HepG2 (cell line): ENCODE data around the gene RNH1. TPM values are rescaled to one million over a fixed set of nuclear protein-coding genes. Genes with fewer than 3 reads are reported as not detected.

Source experiments
- AKAP8 ChIP-seq: sonication (generic); formaldehyde crosslinking; IDR thresholded peaks from 2 replicates; pipeline ENCODE4 v1.5.1; 2020; ENCODE audit warnings: mild to moderate bottlenecking, missing genetic modification reagents
- ASH2L ChIP-seq: fragments of 300-600, 200-600 bp; sonication (generic); IDR thresholded peaks from 2 replicates; pipeline ENCODE4 v1.7.0; 2017; ENCODE audit warnings: low read depth, mild to moderate bottlenecking, moderate library complexity, mixed read lengths, low read length; ENCODE audit not compliant: insufficient read length
- ELF4 ChIP-seq: sonication (generic); formaldehyde crosslinking; IDR thresholded peaks from 2 replicates; pipeline ENCODE4 v1.5.0; 2020; ENCODE audit warnings: missing genetic modification reagents, mild to moderate bottlenecking, moderate library complexity, borderline replicate concordance
- GABPB1 ChIP-seq: IDR thresholded peaks from 2 replicates; pipeline ENCODE4 v1.6.1; 2016; ENCODE audit warnings: mild to moderate bottlenecking, missing genetic modification reagents, moderate library complexity, missing compliant biosample characterization
- HNRNPK ChIP-seq: fragments of 200-400 bp; formaldehyde crosslinking; IDR thresholded peaks from 2 replicates; pipeline ENCODE4 v1.6.1; 2018; ENCODE audit warnings: low read length, low read depth, moderate library complexity, mild to moderate bottlenecking; ENCODE audit not compliant: poor library complexity, severe bottlenecking
- MBNL3 ChIP-seq: fragments of 250-450 bp; sonication (Bioruptor Pico); conservative IDR thresholded peaks from 2 replicates; pipeline ENCODE4 v1.8.0; 2022; ENCODE audit warnings: mild to moderate bottlenecking, inconsistent platforms
- NFE2L2 ChIP-seq: fragments of 150-350 bp; IDR thresholded peaks from 2 replicates; pipeline ENCODE4 v1.6.1; 2014; ENCODE audit warnings: low read length
- POLR2A ChIP-seq, 2 experiments: IDR thresholded peaks; 2 replicates each; pipeline ENCODE4 v1.6.1; 2011; ENCODE audit warnings: low read depth in 2 of 2, low read length in 2 of 2, mild to moderate bottlenecking in 1 of 2, moderate library complexity in 1 of 2; ENCODE audit not compliant: insufficient read depth in 1 of 2
- RBAK ChIP-seq: sonication (generic); formaldehyde crosslinking; IDR thresholded peaks from 2 replicates; pipeline ENCODE4 v1.5.1; 2020; ENCODE audit warnings: mild to moderate bottlenecking, missing genetic modification reagents
- RNF2 ChIP-seq: fragments of 450-650 bp; conservative IDR thresholded peaks from 2 replicates; pipeline ENCODE4 v1.6.1; 2016; ENCODE audit warnings: low read depth
- SOX13 ChIP-seq, 3 experiments: fragments of 450-650 bp in 1 of 3; sonication (generic) in 1 of 3; formaldehyde crosslinking in 1 of 3; IDR thresholded peaks in 2 of 3; conservative IDR thresholded peaks in 1 of 3; 2 replicates each; pipeline versions ENCODE4 v1.5.0 to v1.6.1; 2016 to 2020; ENCODE audit warnings: antibody characterized with exemption in 1 of 3, mild to moderate bottlenecking in 1 of 3, missing compliant biosample characterization in 1 of 3, missing genetic modification reagents in 1 of 3, moderate library complexity in 1 of 3
- SOX6 ChIP-seq, 2 experiments: fragments of 450-650 bp in 1 of 2; sonication (generic) in 1 of 2; formaldehyde crosslinking in 1 of 2; IDR thresholded peaks; 2 replicates each; pipeline versions ENCODE4 v1.4.0 to v1.6.1; 2017 to 2020; ENCODE audit warnings: antibody characterized with exemption in 1 of 2, mild to moderate bottlenecking in 1 of 2, missing genetic modification reagents in 1 of 2
- STAG1 ChIP-seq: sonication (generic); formaldehyde crosslinking; IDR thresholded peaks from 2 replicates; pipeline ENCODE4 v1.4.0; 2020; ENCODE audit warnings: missing genetic modification reagents
- THAP11 ChIP-seq: IDR thresholded peaks from 2 replicates; pipeline ENCODE4 v1.6.1; 2016; ENCODE audit warnings: missing biosample characterization, missing genetic modification reagents
- UBTF ChIP-seq: sonication (generic); formaldehyde crosslinking; IDR thresholded peaks from 2 replicates; pipeline ENCODE4 v1.4.0; 2020; ENCODE audit warnings: mild to moderate bottlenecking, missing genetic modification reagents
- ZFP91 ChIP-seq: sonication (generic); formaldehyde crosslinking; IDR thresholded peaks from 2 replicates; pipeline ENCODE4 v1.9.0; 2022; ENCODE audit warnings: missing genetic modification reagents, mild to moderate bottlenecking, borderline replicate concordance
- ZIK1 ChIP-seq: sonication (generic); formaldehyde crosslinking; IDR thresholded peaks from 2 replicates; pipeline ENCODE4 v1.5.0; 2020; ENCODE audit warnings: mild to moderate bottlenecking, low read depth, missing genetic modification reagents, borderline replicate concordance
- ZNF124 ChIP-seq: sonication (generic); formaldehyde crosslinking; IDR thresholded peaks from 2 replicates; pipeline ENCODE4 v1.4.0; 2020; ENCODE audit warnings: missing genetic modification reagents
- ZNF274 ChIP-seq: sonication (generic); formaldehyde crosslinking; IDR thresholded peaks from 2 replicates; pipeline ENCODE4 v1.5.1; 2020; ENCODE audit warnings: mild to moderate bottlenecking, missing genetic modification reagents
- polyA plus RNA-seq, 8 experiments: library from polyadenylated mRNA; depleted of rRNA in 3 of 8; stranded (reverse) in 7 of 8; unstranded in 1 of 8; fragments of >200 nt; fragmentation: Illumina TruSeq in 4 of 8; extraction: Trizol in 4 of 8; gene quantifications; 2 replicates each; pipeline versions ENCODE4 v1.2.1 to v1.2.3, GENCODE V29; 2011 to 2016; ENCODE audit warnings: low read depth in 4 of 8, missing spikeins in 1 of 8, mixed read lengths in 1 of 8; ENCODE audit not compliant: insufficient read depth in 1 of 8
- total RNA-seq, 5 experiments: library from RNA; depleted of rRNA; stranded (reverse); fragments of >200 nt; fragmentation: Illumina TruSeq; extraction: Trizol; gene quantifications; 2 replicates each; pipeline ENCODE4 v1.2.3, GENCODE V29; 2016; ENCODE audit warnings: low read depth in 1 of 5
- TF ChIP-seq, protein P1 (sequence below): sonication (generic); formaldehyde crosslinking; IDR thresholded peaks from 2 replicates; pipeline ENCODE4 v1.5.1; 2020; ENCODE audit warnings: missing genetic modification reagents, mild to moderate bottlenecking, borderline replicate concordance

The RNH1 gene
- total and polyA plus RNA-seq, 2 of the 13 experiments (the other 11 are each of a cell fraction or from before 2014, with no cell fraction given) = 36.0 to 74.1 TPM

GRCh38 chr11:445765-446588 is 61.1 kb downstream of the RNH1 start (continued):
- TF ChIP-seq RNF2 (no peak), GABPB1 (peak; percentile 43; the same call in 1 of the 2 replicates), ZNF124 (no peak), ZFP91 (CRISPR knock-in tag) (peak; percentile 77), SOX6 (IDR thresholded peaks at IDR 0.05) (no peak), SOX6 (CRISPR knock-in tag; IDR thresholded peaks at IDR 0.05) (peak; percentile 16; the same call in 1 of the 2 replicates), STAG1 (CRISPR knock-in tag) (no peak), NFE2L2 (no peak), UBTF (CRISPR knock-in tag) (peak; percentile 41; the same call in 1 of the 2 replicates), ASH2L (peak; percentile 84), RBAK (CRISPR knock-in tag) (no peak), AKAP8 (CRISPR knock-in tag) (0 out of 2 replicates have a peak, but pooled peaks have one; percentile 25), THAP11 (CRISPR knock-in tag) (peak; percentile 42), ZNF274 (CRISPR knock-in tag) (peak; percentile 20; the same call in 1 of the 2 replicates), POLR2A (IDR thresholded peaks at IDR 0.05; ENCODE audit: insufficient read depth in 1 of 2, low read depth in 2 of 2, low read length in 2 of 2) (0 out of 4 replicates have a peak, but pooled peaks of 1 of the 2 experiments have one; percentile 32), SOX13 (IDR thresholded peaks at IDR 0.05) (no peak), SOX13 (CRISPR knock-in tag; conservative IDR thresholded peaks at IDR 0.05 in 1 of 2, IDR thresholded peaks at IDR 0.05 in 1 of 2) (0 out of 4 replicates have a peak, but pooled peaks of 1 of the 2 experiments have one; percentile 4), ZIK1 (no peak), HNRNPK (no peak), ELF4 (CRISPR knock-in tag) (no peak), MBNL3 (CRISPR knock-in tag) (no peak)
- TF ChIP-seq, protein P1, sequence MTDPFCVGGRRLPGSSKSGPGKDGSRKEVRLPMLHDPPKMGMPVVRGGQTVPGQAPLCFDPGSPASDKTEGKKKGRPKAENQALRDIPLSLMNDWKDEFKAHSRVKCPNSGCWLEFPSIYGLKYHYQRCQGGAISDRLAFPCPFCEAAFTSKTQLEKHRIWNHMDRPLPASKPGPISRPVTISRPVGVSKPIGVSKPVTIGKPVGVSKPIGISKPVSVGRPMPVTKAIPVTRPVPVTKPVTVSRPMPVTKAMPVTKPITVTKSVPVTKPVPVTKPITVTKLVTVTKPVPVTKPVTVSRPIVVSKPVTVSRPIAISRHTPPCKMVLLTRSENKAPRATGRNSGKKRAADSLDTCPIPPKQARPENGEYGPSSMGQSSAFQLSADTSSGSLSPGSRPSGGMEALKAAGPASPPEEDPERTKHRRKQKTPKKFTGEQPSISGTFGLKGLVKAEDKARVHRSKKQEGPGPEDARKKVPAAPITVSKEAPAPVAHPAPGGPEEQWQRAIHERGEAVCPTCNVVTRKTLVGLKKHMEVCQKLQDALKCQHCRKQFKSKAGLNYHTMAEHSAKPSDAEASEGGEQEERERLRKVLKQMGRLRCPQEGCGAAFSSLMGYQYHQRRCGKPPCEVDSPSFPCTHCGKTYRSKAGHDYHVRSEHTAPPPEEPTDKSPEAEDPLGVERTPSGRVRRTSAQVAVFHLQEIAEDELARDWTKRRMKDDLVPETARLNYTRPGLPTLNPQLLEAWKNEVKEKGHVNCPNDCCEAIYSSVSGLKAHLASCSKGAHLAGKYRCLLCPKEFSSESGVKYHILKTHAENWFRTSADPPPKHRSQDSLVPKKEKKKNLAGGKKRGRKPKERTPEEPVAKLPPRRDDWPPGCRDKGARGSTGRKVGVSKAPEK (CRISPR knock-in tag) = 0 out of 2 replicates have a peak, but pooled peaks have one; percentile 13
